ENCODE data around the gene CACNA1S. TPM values are rescaled to one million over a fixed set of nuclear protein-coding genes. Genes with fewer than 3 reads are reported as not detected.
A peak's percentile ranks its signal among the peaks of the same experiment; 100 is the strongest.

The CACNA1S gene
- total and polyA plus RNA-seq, 12 donors, result under 0.01 to 0.09 (median 0.05) TPM; not detected in 7

DNA sequence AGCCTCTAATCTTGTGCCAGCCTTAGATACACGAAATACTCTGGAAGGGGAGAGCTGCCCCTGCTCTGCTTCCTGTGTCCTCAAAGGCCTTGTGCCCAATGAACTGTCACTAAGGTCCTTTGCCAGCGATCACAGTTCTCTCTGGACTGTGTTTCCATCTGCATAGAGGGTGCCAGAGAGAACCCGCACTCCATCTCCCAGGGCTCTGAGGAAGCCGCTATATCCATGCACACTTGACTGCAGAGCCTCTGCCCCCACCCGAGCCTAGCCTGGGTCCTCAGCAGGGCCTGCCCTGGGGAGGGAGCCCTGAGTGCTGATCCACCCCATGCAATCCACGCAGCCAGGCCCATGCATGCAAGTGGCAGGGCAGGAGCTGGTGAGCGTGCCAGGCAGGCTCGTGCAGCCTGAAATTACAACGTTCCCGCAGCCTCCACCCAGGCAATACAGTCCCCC, 58.1 kb downstream of the CACNA1S start:
- Histone ChIP-seq H3K4me1 (peaks cover 3 to 29% (median 8%) of the 10 kb centered on the region in 9 donors), H3K36me3 (no peaks in the 10 kb centered on the region), H3K27me3 (peaks cover 0 to under 1% (median 0%) of the 10 kb centered on the region in 7 donors), H3K4me3 (no peak overlapping the region), H3K9me3 (no peaks in the 10 kb centered on the region), H3K27ac (no peak overlapping the region)
- 37 to 47% methylated on average over 10 of the region's 10 CpGs for WGBS, 2 donors
- no peak for DNase-seq
- TF ChIP-seq, protein P1, sequence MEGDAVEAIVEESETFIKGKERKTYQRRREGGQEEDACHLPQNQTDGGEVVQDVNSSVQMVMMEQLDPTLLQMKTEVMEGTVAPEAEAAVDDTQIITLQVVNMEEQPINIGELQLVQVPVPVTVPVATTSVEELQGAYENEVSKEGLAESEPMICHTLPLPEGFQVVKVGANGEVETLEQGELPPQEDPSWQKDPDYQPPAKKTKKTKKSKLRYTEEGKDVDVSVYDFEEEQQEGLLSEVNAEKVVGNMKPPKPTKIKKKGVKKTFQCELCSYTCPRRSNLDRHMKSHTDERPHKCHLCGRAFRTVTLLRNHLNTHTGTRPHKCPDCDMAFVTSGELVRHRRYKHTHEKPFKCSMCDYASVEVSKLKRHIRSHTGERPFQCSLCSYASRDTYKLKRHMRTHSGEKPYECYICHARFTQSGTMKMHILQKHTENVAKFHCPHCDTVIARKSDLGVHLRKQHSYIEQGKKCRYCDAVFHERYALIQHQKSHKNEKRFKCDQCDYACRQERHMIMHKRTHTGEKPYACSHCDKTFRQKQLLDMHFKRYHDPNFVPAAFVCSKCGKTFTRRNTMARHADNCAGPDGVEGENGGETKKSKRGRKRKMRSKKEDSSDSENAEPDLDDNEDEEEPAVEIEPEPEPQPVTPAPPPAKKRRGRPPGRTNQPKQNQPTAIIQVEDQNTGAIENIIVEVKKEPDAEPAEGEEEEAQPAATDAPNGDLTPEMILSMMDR (IDR thresholded peaks at IDR 0.05), result no peak
- intact Hi-C loops (cut with DNase I), result no loop called here
- ATAC-seq, result peak in 6 of 8 donors; percentile 15 to 66 (median 38)

DNA sequence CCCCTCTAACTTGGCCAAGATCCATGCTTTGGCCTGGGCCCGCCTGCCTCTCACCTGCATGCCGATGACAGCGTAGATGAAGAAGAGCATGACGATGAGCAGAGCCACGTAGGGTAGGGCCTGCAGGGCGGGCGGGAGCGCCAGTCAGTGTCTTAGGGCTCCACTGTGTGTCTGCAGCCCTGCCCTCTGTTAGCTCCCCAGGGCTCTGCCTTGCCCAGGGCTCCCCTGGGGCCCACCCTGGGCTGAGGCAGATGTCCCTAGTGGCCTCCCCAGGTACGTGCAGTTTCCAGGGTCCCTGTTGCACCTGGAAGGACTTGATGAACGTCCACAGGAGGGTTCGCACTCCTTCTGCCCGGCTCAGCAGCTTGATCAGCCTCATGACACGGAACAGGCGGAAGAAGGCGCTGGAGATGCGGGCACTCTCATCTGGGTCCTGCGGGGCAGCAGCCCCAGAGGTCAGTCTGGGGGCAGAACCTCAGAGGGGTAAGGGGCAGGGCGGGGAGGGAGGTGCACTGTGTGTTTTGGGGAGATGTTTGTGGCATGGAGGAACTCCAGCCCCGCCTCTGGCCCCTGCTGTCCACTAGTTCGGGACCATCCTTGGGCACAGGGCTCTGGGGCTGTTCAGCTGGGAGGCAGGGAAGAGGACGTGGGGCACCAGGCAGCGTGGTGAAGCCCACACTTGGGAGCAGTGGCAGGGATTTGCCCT, 58.9 kb downstream of the CACNA1S start:
- intact Hi-C loops (cut with DNase I), result no loop called here
- Histone ChIP-seq H3K4me1 (peaks cover 3 to 29% (median 8%) of the 10 kb centered on the region in 9 donors), H3K36me3 (no peaks in the 10 kb centered on the region), H3K4me3 (no peak overlapping the region), H3K27ac (no peak overlapping the region), H3K27me3 (peaks cover 0 to 9% (median 0%) of the 10 kb centered on the region in 7 donors), H3K9me3 (no peaks in the 10 kb centered on the region)
- ATAC-seq (no peak), DNase-seq (no peak)
- TF ChIP-seq, protein P1 (IDR thresholded peaks at IDR 0.05), result no peak
- 89 to 92% methylated on average over 22 of the region's 22 CpGs for WGBS, 2 donors

- no peak for ATAC-seq
- Histone ChIP-seq H3K9me3 (no peaks in the 10 kb centered on the region), H3K36me3 (no peaks in the 10 kb centered on the region), H3K27ac (no peak overlapping the region), H3K27me3 (peaks cover 0 to 13% (median 6%) of the 10 kb centered on the region in 7 donors), H3K4me1 (peaks cover 2 to 27% (median 8%) of the 10 kb centered on the region in 9 donors), H3K4me3 (no peak overlapping the region)
- TF ChIP-seq, protein P1 (IDR thresholded peaks at IDR 0.05), result no peak
- DNase-seq, result no peak
- 89 to 94% methylated on average over 2 of the region's 2 CpGs for WGBS, 2 donors
- intact Hi-C loops (cut with DNase I), result no loop called here
Observed at GRCh38 chr1:201051399-201051798, 60.8 kb downstream of the CACNA1S start.

DNA sequence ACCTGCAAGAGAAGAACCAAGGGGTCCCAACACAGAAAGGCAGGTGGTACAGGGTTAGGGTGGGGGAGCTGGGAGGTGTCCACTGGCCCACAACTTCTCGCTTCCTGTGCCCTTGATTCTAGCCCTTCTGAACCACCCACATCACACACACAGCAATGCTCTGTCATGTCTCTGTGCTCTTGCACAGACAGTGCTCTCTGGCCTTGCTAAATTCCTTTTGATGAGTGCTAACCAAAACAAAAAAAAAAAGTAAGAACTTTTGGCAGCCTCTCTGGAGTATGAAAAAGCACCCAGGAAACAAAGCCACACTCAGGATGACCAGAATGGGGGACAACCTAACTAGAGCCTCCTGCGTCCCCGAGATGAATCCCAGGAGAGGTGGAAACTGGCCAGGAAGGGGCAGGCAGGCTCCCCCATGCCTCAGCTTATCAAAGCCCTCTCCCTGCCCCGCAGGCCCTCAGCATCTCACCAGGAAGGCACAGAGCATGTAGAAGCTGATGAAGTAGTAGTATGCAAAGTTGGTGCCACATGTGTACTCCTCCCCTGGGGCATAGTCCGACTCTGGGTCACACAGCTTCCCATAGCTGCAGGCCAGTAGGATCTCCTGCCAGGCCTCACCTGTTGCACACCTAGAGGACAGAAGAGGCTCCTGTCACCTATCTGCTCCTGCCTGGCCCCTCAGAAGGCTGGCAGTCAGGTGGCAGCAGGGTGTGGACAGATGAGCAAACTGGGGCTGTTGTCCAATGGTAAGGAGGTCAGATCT, 61.5 kb downstream of the CACNA1S start:
- no peak overlapping the region for H3K27ac ChIP-seq
- TF ChIP-seq, protein P1 (IDR thresholded peaks at IDR 0.05), result no peak
- intact Hi-C loops (cut with DNase I), result no loop called here
- ATAC-seq (no peak), DNase-seq (no peak)
- H3K27me3 ChIP-seq, result peaks cover 0 to 13% (median 6%) of the 10 kb centered on the region in 7 donors
- WGBS, 2 donors, result 83 to 90% methylated on average over 5 of the region's 5 CpGs
- peaks cover 0 to 21% (median 8%) of the 10 kb centered on the region in 9 donors for H3K4me1 ChIP-seq
- no peaks in the 10 kb centered on the region for H3K36me3 ChIP-seq
- H3K9me3 ChIP-seq, result no peaks in the 10 kb centered on the region
- no peak overlapping the region for H3K4me3 ChIP-seq
